HL-60 (cell line): ENCODE results near the gene PDC.

Source experiments
- DNase-seq, 2 experiments: peaks; one replicate each; pipeline ENCODE4 v3.0.0-alpha.2; 2010 to 2020; ENCODE audit warnings: low read depth in 1 of 2, low spot score in 1 of 2
- H3K27ac ChIP-seq: fragments of 250-450 bp; sonication (Bioruptor Pico); replicated peaks from 2 replicates; pipeline ENCODE4 v1.5.1; 2020; ENCODE audit warnings: mild to moderate bottlenecking, moderate library complexity
- H3K27me3 ChIP-seq: fragments of 250-450 bp; sonication (Bioruptor Pico); 2 replicates; pipeline ENCODE4 v1.5.1; 2021; ENCODE audit warnings: mild to moderate bottlenecking, moderate library complexity; ENCODE audit not compliant: insufficient read depth, poor library complexity, severe bottlenecking
- H3K4me3 ChIP-seq: replicated peaks from 2 replicates; pipeline ENCODE4 v1.5.1; 2011; ENCODE audit warnings: mild to moderate bottlenecking, control low read depth, low read length; ENCODE audit not compliant: insufficient read depth
- GABPA ChIP-seq: IDR thresholded peaks from 2 replicates; pipeline ENCODE4 v1.6.1; 2012; ENCODE audit warnings: low read depth
- POLR2AphosphoS5 ChIP-seq: IDR thresholded peaks from 2 replicates; pipeline ENCODE4 v1.6.1; 2012; ENCODE audit warnings: low read depth
- SPI1 ChIP-seq: IDR thresholded peaks from 2 replicates; pipeline ENCODE4 v1.6.1; 2012; ENCODE audit warnings: low read depth, mild to moderate bottlenecking, borderline replicate concordance
- TF ChIP-seq, protein P1 (sequence below): IDR thresholded peaks from one replicate; pipeline ENCODE4 v1.5.1; 2011; ENCODE audit warnings: low read length, control low read depth, inconsistent platforms; ENCODE audit not compliant: insufficient read depth
- TF ChIP-seq, protein P2 (sequence below): IDR thresholded peaks from 2 replicates; pipeline ENCODE4 v1.6.1; 2012; ENCODE audit warnings: low read depth; ENCODE audit not compliant: insufficient replicate concordance

The PDC gene

DNA sequence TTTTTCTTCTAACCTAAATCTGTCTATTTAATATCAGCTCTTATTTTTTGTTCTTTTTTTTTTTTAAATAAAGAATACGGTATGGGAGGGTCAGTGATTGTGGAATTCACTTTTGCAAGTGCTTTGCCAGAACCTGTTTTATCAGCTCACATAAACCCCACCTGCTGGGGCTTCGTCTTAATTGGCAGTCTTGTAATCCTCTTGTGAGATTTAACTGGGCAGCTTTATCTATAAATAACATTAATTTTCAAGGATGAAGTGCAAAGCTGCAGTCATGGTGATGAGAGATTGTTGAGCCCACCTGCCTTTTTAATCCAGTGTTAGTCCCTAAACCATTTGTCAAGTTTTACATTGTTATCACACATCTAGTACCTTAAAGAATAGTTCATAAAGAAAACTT lies 18.2 kb upstream of the PDC start:
- DNase-seq, result no peak
- no peaks in the 10 kb centered on the region for H3K27me3 ChIP-seq
- TF ChIP-seq POLR2AphosphoS5 (no peak), SPI1 (no peak), GABPA (no peak)
- TF ChIP-seq, protein P1, sequence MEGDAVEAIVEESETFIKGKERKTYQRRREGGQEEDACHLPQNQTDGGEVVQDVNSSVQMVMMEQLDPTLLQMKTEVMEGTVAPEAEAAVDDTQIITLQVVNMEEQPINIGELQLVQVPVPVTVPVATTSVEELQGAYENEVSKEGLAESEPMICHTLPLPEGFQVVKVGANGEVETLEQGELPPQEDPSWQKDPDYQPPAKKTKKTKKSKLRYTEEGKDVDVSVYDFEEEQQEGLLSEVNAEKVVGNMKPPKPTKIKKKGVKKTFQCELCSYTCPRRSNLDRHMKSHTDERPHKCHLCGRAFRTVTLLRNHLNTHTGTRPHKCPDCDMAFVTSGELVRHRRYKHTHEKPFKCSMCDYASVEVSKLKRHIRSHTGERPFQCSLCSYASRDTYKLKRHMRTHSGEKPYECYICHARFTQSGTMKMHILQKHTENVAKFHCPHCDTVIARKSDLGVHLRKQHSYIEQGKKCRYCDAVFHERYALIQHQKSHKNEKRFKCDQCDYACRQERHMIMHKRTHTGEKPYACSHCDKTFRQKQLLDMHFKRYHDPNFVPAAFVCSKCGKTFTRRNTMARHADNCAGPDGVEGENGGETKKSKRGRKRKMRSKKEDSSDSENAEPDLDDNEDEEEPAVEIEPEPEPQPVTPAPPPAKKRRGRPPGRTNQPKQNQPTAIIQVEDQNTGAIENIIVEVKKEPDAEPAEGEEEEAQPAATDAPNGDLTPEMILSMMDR, result no peak
- TF ChIP-seq, protein P2, sequence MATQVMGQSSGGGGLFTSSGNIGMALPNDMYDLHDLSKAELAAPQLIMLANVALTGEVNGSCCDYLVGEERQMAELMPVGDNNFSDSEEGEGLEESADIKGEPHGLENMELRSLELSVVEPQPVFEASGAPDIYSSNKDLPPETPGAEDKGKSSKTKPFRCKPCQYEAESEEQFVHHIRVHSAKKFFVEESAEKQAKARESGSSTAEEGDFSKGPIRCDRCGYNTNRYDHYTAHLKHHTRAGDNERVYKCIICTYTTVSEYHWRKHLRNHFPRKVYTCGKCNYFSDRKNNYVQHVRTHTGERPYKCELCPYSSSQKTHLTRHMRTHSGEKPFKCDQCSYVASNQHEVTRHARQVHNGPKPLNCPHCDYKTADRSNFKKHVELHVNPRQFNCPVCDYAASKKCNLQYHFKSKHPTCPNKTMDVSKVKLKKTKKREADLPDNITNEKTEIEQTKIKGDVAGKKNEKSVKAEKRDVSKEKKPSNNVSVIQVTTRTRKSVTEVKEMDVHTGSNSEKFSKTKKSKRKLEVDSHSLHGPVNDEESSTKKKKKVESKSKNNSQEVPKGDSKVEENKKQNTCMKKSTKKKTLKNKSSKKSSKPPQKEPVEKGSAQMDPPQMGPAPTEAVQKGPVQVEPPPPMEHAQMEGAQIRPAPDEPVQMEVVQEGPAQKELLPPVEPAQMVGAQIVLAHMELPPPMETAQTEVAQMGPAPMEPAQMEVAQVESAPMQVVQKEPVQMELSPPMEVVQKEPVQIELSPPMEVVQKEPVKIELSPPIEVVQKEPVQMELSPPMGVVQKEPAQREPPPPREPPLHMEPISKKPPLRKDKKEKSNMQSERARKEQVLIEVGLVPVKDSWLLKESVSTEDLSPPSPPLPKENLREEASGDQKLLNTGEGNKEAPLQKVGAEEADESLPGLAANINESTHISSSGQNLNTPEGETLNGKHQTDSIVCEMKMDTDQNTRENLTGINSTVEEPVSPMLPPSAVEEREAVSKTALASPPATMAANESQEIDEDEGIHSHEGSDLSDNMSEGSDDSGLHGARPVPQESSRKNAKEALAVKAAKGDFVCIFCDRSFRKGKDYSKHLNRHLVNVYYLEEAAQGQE, result no peak

DNA sequence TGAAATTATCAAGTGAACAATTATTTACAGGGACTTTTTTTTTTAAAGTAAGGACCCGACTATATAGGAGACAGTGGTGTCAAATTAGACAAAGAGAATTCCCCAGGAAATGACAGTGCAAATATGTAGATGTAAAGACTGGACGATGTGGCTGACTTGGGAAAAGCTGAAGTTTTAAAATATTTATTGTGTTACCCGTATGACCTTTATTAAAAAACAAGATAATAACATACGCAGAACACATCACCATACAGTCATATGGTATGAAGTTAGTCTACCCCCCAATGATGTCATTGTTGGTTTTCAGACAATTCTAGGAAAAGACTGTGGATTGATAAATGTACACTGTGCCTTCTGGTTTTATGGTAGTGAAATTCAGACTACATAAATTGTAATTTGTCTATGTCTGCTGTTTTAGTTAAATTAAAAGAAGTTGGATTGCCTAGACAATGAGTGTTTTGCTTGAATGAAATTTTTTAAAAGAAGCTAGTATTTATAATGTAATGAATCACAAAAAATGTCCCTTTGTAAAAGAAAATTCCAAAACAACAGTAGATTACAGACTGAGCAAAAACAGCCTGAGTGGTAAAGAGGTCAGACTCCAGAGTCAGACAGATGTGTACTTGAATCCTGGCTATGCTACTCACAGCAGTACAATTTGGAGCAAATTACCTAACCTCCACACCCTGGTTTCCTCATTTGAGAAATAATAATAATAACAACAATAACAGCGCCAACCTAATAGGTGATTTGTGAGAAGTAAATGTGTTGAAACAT lies 15.5 kb upstream of the PDC start:
- H3K4me3 ChIP-seq, result no peak overlapping the region
- no peaks in the 10 kb centered on the region for H3K27me3 ChIP-seq
- DNase-seq, result no peak
- H3K27ac ChIP-seq, result no peak overlapping the region
- TF ChIP-seq POLR2AphosphoS5, result no peak
- no peak for TF ChIP-seq GABPA
- TF ChIP-seq SPI1, result no peak
- TF ChIP-seq, protein P2, result no peak
- TF ChIP-seq, protein P1, result no peak

More for the DNA sequence above, 18.2 kb upstream of the PDC start:
- Histone ChIP-seq H3K4me3 (no peak overlapping the region), H3K27ac (no peak overlapping the region)

DNA sequence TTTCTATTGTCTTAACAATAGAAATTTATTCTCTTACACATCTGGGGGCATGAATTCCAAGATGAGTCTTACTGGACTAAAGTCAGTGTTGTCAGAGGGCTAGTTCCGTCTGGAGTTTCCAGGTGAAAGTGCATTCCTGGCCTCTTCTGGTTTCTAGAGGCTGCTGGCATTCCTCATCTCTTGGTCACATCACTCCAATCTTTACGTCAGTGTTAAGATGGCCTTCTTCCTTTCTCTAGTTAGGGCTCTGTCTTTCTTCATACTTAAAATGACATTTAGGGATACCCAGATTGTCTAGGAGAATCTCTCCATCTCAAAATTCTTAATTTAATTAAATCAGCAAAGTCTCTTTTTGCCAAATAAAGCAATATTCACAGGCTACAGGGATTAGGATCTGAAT lies 13.3 kb upstream of the PDC start:
- H3K27ac ChIP-seq, result no peak overlapping the region
- no peak for DNase-seq
- TF ChIP-seq GABPA, result no peak
- TF ChIP-seq, protein P1, result no peak
- TF ChIP-seq, protein P2, result no peak
- TF ChIP-seq POLR2AphosphoS5, result no peak
- TF ChIP-seq SPI1, result no peak
- H3K4me3 ChIP-seq, result no peak overlapping the region
- H3K27me3 ChIP-seq, result no peaks in the 10 kb centered on the region
